CD4-positive, alpha-beta T cell treated with Interleukin-12 subunit alpha and Interleukin-12 subunit beta, for 1 hour (primary cell): ENCODE results near the gene PCED1A.
A peak's percentile ranks its signal among the peaks of the same experiment; 100 is the strongest.
"Not testable (repeated sequence)": the region's sequence is repeated elsewhere in the genome, so short reads cannot be mapped to it uniquely, and the experiment has no call there.

Experiments used
- DNase-seq: peaks from one replicate; pipeline ENCODE4 v3.0.0-alpha.2; 2020

PCED1A gene

GRCh38 chr20:2865101-2865500, 24.6 kb upstream of the PCED1A start:
- DNase-seq: no peak

- no peak for DNase-seq
Observed at GRCh38 chr20:2864626-2865025, 24.2 kb upstream of the PCED1A start.

- DNase-seq: no peak
Observed at GRCh38 chr20:2859330-2860121, 19.1 kb upstream of the PCED1A start.

DNA sequence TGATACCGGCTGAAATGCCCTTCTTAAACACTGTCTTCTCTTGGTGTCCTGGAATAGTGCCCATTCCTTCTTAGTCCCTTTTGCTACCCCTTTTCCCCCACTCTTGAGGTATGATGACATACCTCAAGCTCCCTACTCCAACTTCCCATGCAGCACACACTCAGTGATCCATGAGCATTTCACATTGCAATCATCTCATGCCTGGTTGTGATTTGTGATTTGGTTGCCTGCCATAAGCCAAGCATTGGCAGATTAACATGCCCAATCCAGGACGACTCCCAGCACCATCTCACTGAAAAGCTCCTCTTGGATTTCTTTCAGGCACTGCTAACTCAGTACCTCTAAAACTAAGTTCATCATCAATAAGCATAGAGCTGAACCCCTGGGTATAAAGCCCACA, 18.1 kb upstream of the PCED1A start:
- DNase-seq: no peak

- DNase-seq: no peak
Observed at GRCh38 chr20:2851086-2851485, 10.6 kb upstream of the PCED1A start.

GRCh38 chr20:2849529-2849928, 9.1 kb upstream of the PCED1A start:
- no peak for DNase-seq

DNA sequence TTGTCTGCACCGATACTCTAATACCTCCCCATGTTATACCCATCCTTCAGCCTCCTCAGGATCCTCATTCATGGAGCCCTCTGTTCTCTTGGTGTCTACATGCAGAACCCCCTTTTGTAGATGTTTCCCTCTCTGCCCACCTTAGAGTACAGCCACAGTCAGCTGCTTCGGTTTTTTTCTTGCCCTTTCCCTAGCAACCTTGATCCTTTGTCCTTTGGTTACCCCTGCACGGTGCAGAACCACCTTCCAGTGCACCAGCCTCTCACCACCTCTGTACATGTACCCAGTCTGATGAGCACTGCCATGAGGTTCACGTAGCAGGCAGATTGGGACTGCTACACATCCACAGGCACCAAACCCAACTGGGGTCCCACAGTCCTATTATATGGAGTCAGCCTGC, 7.3 kb upstream of the PCED1A start:
- no peak for DNase-seq

GRCh38 chr20:2846698-2847097, 6.2 kb upstream of the PCED1A start:
- DNase-seq: no peak

DNA sequence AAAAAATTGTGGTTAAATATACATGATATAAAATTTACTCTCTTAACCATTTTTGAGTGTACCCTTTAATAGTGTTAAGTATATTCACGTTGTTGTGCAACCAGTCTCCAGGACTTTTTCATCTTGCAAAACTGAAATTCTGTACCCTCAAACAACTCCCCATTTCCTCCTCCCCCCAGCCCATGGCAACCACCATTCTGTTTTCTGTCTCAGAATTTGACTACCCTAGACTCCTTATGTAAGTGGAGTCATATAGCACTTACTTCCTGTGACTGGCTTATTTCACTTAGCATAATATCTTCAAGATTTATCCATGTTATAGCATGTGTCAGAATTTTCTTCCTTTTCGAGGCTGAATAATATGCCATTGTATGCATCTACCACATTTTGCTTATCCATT, 5.2 kb upstream of the PCED1A start:
- DNase-seq: no peak

GRCh38 chr20:2840967-2841531, 594 bp upstream of the PCED1A start:
- DNase-seq: peak; percentile 40

- no peak for DNase-seq
Observed at GRCh38 chr20:2839732-2840137, 720 bp downstream of the PCED1A start.

DNA sequence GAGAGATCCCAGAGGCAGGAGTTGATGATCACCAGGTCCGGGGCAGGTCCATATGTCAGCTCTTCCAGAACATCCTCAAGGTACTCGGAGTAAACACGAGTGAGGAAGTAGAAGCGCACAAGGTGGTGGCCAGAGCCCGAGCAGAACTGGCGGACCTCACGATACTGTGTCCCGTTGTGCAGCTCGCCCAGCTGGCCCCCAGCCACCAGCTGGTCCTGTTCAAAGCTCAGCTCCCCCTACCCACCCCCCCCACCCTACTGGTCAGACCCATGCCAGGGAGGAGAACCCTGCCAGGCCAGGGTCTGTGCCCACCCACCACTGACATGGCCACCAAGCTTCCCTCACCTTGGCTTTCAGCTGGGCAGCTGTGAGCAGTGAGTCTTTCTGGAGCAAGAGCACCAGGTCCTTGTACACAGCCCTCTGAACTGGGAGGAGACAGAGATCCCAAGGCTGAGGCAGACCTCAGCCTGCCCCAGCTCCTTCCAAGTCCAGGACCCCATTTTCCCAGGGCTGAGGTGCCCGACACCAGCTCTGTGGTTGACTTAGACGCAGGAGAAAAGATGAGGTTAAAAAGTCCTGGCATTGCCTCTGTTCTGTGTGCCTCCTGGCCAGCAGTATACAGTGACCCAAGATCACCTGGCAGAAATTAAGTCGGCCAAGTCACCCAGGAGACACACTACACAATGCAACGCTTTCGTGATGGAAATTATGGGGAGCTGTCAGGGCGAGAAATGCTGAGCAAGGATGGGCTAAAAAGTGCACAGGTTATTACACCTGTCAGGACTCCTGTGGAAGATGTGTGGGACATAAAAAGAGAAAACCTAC, 1.4 kb downstream of the PCED1A start:
- no peak for DNase-seq

- no peak for DNase-seq
Observed at GRCh38 chr20:2838170-2838797, 2.2 kb downstream of the PCED1A start.

- no peak for DNase-seq
Observed at GRCh38 chr20:2837221-2837960, 3.1 kb downstream of the PCED1A start.

DNA sequence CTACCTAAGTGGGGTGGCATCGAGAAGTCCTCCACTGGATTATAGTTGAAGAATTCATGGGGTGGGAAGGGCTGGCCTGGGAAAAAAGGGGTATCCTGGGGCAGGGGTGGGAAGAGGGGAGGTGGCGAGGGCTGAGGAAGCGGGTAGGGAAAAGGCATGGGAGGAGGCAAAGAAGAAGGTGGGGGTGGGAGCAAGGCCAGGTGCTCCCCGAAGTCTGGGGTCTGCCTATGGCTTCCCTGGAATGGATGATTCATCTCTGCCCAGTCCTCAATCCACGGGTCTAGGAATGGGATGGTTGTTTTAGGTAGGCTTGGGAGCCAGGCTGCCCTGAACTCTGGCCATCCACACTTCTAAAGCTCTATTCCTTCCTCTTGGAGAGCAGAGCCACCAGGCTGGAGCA, 4.4 kb downstream of the PCED1A start:
- no peak for DNase-seq

DNA sequence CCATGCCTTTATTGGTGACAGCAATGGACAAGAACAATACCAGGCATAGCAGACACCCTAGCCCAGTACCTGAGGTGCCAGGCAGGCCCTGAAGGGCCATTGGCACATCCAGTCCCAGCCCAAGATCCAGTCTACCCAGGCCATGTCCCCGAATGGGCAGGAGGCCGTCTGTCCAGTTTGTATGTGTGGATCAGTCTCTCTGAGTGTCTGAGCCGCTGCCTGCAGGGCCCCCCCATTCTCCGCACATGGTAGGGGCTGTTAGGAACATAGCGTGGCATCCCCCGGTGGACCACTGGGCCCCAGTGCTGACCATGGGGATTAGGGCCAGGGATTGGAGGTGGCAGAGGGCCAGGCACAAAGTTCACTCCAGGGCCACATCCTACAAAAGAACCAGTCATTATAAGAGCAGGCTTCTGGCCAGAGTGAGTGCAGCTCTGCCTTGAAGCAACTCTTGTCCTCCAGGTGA, 5.1 kb downstream of the PCED1A start:
- DNase-seq: no peak

DNA sequence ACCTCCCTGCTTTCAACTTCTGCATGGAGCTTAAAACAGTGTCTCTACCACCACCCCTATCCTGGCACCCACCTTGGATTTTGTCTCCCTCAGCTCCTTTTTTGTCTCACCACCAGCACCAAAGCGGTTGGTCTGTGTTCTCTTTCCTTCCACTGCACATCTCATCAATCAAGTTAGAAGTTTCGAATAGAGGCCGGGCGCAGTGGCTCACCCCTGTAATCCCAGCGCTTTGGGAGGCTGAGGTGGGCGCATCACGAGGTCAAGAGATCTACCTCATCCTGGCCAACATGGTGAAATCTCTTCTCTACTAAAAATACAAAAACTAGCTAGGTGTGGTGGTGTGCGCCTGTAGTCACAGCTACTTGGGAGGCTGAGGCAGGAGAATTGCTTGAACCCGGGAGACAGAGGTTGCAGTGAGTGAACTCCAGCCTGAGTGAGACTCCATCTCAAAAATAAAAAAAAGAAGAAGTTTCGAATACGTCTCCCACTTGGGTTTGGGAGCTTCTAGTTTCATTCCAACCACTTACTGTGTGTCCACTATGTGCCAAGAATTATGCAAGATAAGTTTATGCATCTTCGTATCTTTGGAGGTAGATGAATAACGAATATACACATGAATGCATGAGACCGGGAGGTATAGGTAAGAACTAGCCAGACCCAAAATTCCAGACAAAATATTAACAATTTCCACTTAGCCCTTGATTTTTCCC, 5.9 kb downstream of the PCED1A start:
- no peak for DNase-seq

DNA sequence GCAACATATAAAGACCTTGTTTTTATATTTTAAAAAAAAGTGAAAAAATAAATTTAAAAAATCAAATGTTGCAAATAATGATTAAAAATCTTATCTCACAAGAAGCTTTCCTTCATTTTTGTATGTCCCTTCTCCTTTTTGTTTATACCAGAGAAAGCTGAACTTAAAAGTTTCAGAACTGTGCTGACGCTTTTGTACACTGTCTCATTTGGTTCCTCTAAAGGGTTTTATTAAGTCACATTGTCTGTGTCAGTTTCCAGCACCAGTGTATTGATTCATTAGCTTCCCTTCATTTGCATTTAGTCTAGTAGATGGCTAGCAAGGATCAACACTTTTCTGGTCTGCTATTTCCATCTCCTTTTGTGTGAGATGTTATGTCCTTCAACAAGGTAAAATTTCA, 6.7 kb downstream of the PCED1A start:
- DNase-seq: no peak

DNA sequence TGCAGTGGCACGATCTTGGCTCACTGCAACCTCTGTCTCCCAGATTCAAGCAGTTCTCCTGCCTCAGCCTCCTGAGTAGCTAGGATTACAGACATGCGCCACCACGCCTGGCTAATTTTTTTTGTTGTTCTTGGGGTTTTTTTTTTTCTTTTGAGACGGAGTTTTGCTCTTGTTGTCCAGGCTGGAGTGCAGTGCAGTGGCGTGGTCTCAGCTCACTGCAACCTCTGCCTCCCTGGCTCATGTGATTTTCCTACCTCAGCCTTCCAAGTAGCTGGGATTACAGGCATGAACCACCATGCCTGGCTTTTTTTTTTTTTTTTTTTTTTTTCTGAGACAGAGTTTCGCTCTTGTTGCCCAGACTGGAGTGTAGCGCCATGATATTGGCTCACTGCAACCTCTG, 9.2 kb downstream of the PCED1A start:
- DNase-seq: not testable (repeated sequence)

DNA sequence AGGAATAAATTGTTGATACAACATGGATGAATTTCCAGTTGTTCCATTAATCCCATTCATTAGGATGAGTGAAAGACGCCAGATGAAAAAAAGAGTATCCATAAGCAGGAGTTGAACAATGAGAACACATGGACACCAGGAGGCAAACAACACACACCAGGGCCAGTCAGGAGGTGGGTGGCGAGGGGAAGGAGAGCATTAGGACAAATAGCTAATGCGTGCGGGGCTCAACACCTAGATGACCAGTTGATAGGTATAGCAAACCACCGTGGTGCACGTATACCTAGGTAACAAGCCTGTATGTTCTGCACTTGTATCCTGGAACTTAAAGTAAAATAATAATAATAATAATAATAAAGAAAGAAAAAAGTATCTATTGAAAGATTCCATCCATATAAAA, 11.1 kb downstream of the PCED1A start:
- no peak for DNase-seq

DNA sequence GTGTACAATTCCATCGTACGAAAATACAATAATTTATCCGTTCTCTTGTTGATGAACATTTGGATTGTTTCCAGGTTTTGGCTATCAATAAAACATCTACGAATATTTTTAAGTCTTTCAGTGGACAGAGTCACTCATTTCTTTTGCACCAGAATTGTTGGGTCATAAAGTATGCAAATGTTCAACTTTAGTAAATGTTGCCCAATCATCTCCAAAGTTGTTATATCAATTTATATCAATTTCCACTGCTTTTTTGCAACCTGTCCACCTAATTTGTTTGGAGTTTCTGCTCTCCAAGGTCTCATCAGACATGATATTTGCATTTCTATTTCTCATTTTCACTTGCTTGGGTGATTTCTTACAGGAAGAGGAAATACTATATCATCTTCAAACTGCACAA, 13.8 kb downstream of the PCED1A start:
- no peak for DNase-seq

DNA sequence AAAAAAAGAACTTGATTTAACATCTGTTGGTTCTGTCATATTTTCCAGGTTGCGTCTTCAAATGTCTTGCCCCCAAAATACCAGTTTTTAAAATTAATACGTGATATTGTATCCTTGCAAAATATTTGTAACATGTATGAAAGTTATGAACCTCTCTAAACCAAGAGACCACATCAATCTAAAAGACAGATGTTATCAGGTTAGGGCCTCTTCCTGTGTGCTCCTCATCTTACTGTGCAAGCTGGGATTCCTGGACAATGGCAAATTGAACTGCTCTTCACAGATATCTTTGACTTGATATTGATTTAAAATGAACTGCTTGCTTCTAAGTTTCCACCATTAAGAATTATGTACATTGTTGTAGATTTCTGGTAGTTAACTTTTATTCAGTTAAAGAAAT, 14.7 kb downstream of the PCED1A start:
- DNase-seq: peak; percentile 3
